RPMI7951 (cell line): Measurements from ENCODE around the gene STX8. TPM values are rescaled to one million over a fixed set of nuclear protein-coding genes. Genes with fewer than 3 reads are reported as not detected.
A peak's percentile ranks its signal among the peaks of the same experiment; 100 is the strongest.
"Not testable (repeated sequence)": the region's sequence is repeated elsewhere in the genome, so short reads cannot be mapped to it uniquely, and the experiment has no call there.

Experiments
- DNase-seq: peaks from one replicate; pipeline ENCODE4 v3.0.0-alpha.2; 2012; ENCODE audit warnings: low read depth
- total RNA-seq: library from RNA; depleted of rRNA; stranded (reverse); fragments of >200 nt; shearing (Covaris generic); gene quantifications from 2 replicates; pipeline ENCODE4 v1.2.3, GENCODE V29; 2014

STX8 gene
- total RNA-seq, 1 experiment from 2014 or later: 117 TPM

GRCh38 chr17:9266697-9267117, 308.9 kb downstream of the STX8 start:
- DNase-seq: no peak

GRCh38 chr17:9266031-9266680, 309.5 kb downstream of the STX8 start:
- no peak for DNase-seq

GRCh38 chr17:9261081-9262012, 314.3 kb downstream of the STX8 start:
- no peak for DNase-seq

GRCh38 chr17:9259419-9259818, 316.2 kb downstream of the STX8 start:
- DNase-seq: no peak

- DNase-seq: peak; percentile 39
Observed at GRCh38 chr17:9258115-9259015, 317.3 kb downstream of the STX8 start.

GRCh38 chr17:9257630-9257965, 318.0 kb downstream of the STX8 start:
- DNase-seq: not testable (repeated sequence)

- peak; percentile 18 for DNase-seq
Observed at GRCh38 chr17:9256751-9257629, 318.6 kb downstream of the STX8 start.

- no peak for DNase-seq
Observed at GRCh38 chr17:9256361-9256750, 319.3 kb downstream of the STX8 start.

GRCh38 chr17:9255833-9256232, 319.8 kb downstream of the STX8 start:
- no peak for DNase-seq

- no peak for DNase-seq
Observed at GRCh38 chr17:9254841-9255240, 320.8 kb downstream of the STX8 start.

- no peak for DNase-seq
Observed at GRCh38 chr17:9253308-9253707, 322.3 kb downstream of the STX8 start.

GRCh38 chr17:9251273-9251672, 324.3 kb downstream of the STX8 start:
- DNase-seq: no peak

- DNase-seq: no peak
Observed at GRCh38 chr17:9249245-9249953, 326.2 kb downstream of the STX8 start.

GRCh38 chr17:9247401-9247938, 328.1 kb downstream of the STX8 start:
- DNase-seq: no peak

GRCh38 chr17:9244066-9245052, 331.3 kb downstream of the STX8 start:
- no peak for DNase-seq

GRCh38 chr17:9242983-9243382, 332.6 kb downstream of the STX8 start:
- no peak for DNase-seq

- no peak for DNase-seq
Observed at GRCh38 chr17:9242497-9242881, 333.1 kb downstream of the STX8 start.

GRCh38 chr17:9241774-9242496, 333.7 kb downstream of the STX8 start:
- no peak for DNase-seq
